Esophagus squamous epithelium (tissue), 4 donors: ENCODE results near the gene APOLD1.

Experiments used
- POLR2A ChIP-seq, 4 donors: fragments of 450-650 bp; IDR thresholded peaks; one replicate each; pipeline ENCODE4 v1.6.1; 2017; ENCODE audit warnings: antibody characterized with exemption in 4 of 4, mild to moderate bottlenecking in 4 of 4, moderate library complexity in 3 of 4
- TF ChIP-seq, protein P1 (sequence below), 6 experiments: fragments of 450-650 bp in 4 of 6; fragments of 200-600 bp in 2 of 6; sonication (generic) in 2 of 6; IDR thresholded peaks; one replicate each; pipeline ENCODE4 v1.5.1; 2016 to 2019; ENCODE audit warnings: antibody characterized with exemption in 6 of 6, mild to moderate bottlenecking in 4 of 6, moderate library complexity in 4 of 6

DNA sequence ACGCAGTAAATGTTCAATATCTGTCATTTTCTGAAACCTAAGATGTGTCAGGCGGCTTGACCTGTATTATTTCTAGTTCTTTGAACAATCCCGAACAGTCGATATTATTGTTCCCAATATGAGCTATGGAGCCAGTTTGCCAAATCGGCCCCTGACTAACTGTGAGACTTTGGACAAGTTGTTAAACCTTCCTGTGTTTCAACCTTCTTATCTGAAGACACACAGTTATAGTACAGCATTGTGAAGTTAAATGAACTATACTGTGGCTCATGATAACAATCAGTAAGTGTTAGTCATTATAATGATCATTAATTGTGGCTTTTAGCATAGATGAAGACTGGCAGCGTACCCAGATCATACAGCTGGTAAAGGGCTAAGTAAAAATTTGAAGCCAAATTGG lies 51.1 kb downstream of the APOLD1 start:
- TF ChIP-seq, protein P1, sequence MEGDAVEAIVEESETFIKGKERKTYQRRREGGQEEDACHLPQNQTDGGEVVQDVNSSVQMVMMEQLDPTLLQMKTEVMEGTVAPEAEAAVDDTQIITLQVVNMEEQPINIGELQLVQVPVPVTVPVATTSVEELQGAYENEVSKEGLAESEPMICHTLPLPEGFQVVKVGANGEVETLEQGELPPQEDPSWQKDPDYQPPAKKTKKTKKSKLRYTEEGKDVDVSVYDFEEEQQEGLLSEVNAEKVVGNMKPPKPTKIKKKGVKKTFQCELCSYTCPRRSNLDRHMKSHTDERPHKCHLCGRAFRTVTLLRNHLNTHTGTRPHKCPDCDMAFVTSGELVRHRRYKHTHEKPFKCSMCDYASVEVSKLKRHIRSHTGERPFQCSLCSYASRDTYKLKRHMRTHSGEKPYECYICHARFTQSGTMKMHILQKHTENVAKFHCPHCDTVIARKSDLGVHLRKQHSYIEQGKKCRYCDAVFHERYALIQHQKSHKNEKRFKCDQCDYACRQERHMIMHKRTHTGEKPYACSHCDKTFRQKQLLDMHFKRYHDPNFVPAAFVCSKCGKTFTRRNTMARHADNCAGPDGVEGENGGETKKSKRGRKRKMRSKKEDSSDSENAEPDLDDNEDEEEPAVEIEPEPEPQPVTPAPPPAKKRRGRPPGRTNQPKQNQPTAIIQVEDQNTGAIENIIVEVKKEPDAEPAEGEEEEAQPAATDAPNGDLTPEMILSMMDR (IDR thresholded peaks at IDR 0.05) = no peak
- no peak for TF ChIP-seq POLR2A (IDR thresholded peaks at IDR 0.05)
